Choroid plexus epithelial cell (primary cell): ENCODE results near the gene NINJ2.

ENCODE experiments used
- DNase-seq: peaks from one replicate; pipeline ENCODE4 v3.0.0-alpha.2; 2010; ENCODE audit warnings: low read depth
- H3K4me3 ChIP-seq: 2 replicates; pipeline ENCODE4 v1.5.1; 2011; ENCODE audit warnings: low read depth, mild to moderate bottlenecking, control low read depth, low read length, moderate library complexity
- TF ChIP-seq, protein P1 (sequence below): conservative IDR thresholded peaks from 2 replicates; pipeline ENCODE4 v1.5.1; 2011; ENCODE audit warnings: low read depth, mild to moderate bottlenecking, control low read depth, inconsistent platforms, low read length, moderate library complexity

NINJ2 gene

DNA sequence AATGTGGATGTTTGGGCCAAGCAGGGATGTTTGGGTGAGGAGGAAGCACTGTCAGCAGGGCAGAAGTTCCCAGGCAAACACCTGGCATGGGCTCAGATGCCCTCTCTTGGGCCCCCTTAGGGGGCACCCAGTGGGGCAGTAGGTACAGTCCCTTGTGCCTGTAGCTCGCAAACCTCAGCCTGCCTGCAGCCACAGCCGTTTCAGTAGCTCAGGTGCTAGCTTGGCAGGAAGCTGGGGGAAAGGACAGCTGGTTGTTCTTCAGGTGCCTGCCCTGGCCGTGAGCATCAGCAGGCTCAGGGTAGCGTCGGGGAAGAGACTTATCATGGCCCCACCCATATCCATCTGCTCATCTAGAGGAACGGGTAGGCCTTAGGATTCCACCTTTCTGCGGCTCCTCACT lies 136.0 kb downstream of the NINJ2 start:
- TF ChIP-seq, protein P1, sequence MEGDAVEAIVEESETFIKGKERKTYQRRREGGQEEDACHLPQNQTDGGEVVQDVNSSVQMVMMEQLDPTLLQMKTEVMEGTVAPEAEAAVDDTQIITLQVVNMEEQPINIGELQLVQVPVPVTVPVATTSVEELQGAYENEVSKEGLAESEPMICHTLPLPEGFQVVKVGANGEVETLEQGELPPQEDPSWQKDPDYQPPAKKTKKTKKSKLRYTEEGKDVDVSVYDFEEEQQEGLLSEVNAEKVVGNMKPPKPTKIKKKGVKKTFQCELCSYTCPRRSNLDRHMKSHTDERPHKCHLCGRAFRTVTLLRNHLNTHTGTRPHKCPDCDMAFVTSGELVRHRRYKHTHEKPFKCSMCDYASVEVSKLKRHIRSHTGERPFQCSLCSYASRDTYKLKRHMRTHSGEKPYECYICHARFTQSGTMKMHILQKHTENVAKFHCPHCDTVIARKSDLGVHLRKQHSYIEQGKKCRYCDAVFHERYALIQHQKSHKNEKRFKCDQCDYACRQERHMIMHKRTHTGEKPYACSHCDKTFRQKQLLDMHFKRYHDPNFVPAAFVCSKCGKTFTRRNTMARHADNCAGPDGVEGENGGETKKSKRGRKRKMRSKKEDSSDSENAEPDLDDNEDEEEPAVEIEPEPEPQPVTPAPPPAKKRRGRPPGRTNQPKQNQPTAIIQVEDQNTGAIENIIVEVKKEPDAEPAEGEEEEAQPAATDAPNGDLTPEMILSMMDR: no peak
- no peak for DNase-seq

DNA sequence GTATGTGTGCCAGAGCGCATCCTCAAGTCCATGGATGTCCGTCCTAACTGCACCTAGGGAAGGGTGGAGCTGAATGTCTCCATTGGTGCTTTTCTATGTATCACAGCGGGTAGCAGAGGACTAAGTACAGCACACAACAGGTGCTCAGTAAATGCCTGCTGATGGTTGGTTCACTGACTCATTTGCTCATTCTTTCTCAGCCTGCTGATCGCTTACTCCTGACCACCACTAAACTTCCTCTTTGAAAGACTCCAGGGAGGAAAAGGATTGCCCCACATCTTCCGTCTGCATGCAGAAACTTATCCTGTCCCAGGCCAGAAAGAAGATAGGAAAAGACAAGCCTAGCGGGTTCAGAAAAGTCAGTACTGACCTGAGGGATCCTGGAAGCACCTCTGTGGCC lies 137.2 kb downstream of the NINJ2 start:
- no peak for DNase-seq
- TF ChIP-seq, protein P1: no peak

More for the DNA sequence above, 136.0 kb downstream of the NINJ2 start:
- H3K4me3 ChIP-seq: no peak overlapping the region

DNA sequence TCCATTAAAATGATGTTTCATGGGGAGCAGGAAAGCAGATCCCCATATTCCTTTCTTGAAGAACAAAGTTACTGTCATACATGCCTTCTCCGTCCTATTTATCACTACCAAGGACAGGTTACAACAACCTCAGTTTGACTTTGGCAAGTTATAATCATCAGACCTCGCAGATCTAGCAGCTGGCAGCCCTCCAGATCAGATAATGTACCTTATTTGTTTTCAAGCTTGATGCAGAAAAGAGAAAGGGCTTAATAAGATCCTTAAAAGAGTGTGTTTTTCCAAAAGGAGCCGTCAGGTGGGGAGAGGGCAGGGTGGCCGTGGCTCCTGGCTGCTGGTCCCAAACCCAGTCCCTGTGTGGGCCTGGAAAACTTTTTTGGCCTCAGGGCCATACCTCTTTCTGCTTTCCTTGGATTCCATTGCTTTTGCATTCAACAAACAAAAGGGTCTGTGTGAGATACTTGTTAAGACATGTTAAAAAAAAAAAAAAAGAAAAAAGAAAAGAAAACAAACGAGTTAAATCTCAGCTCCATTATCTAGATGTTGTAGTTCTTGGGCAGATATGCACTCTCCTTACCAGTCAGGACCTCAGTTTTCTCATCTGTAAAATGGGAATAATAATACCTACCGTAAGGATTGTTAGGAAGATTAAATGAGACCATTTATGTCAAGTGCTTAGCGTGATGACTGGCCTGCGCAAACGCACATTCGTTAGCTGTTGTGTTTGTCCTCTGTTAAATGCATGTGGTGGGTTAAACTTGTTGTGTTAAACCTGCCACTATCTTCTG lies 138.9 kb downstream of the NINJ2 start:
- H3K4me3 ChIP-seq: no peak overlapping the region
- peak; percentile 33 for DNase-seq
- TF ChIP-seq, protein P1: no peak

More for the DNA sequence above, 137.2 kb downstream of the NINJ2 start:
- no peak overlapping the region for H3K4me3 ChIP-seq

DNA sequence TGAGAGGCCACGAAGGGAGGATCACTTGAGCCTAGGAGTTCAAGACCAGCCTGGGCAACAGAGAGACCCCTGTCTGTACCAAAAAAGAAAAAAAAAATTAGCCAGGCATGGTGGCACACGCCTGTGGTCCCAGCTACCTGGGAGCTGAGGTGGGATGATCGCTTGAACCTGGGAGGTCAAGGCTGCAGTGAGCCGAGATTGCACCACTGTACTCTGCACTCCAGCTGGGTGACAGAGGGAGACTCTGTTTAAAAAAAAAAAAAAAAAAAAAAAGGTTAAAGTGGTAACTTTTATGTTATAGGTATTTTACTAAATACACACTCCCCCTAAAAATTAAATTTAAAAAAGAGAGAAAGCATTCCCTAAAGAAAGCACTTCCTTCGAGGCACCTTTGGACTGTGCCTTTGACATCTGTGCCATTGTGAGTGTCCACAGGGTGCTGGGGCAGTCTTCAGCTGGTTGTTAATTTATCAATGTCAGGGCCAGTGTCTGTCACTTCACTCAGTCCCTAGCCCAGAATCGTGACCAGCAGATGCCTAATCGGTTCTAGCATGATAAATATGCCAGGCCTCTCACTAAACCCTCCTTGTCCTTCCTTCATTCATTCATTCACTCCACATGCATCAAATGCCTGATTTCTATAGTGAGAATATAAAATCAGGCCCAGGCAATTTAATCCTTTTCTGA lies 140.4 kb downstream of the NINJ2 start:
- TF ChIP-seq, protein P1: no peak
- no peak overlapping the region for H3K4me3 ChIP-seq
- DNase-seq: no peak

DNA sequence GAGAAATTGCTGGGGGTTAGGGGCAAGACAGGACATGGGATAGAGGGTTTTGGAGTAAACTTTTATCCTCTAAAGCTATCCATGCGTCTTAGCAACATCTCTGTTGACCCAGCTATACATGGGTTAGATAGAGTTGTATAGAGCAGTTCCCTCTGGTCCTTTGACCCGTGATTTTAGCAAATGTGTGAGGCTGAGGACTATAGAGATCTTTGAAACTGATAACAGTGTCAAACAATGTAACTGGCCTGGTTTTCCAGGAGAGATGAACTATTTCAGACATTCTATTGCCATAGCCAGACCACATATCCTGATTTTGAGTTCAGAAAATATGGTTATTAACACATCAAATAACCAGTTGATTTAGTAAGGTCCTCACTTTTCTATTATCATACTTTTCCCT lies 143.1 kb downstream of the NINJ2 start:
- TF ChIP-seq, protein P1: no peak
- no peak overlapping the region for H3K4me3 ChIP-seq
- no peak for DNase-seq

DNA sequence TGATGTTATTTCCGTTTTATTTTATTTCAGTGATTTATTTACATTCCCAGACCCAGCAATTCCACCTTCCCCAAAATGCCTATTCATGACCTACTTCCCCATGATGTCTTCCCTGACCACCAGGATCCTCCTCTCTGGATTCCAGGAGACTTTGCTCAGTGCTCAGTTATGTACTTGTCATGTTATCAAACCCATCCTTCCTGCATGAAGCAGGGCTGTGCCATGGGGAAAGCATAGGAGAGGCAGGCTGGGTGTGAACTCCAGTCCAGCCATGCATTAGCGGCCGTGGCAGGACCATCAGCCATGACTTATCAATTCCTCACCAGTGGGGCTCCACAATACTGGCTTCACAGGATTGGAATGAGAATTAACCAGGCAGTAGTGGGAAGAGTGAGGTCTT lies 145.7 kb downstream of the NINJ2 start:
- DNase-seq: no peak
- TF ChIP-seq, protein P1: no peak
- no peak overlapping the region for H3K4me3 ChIP-seq
